ENCODE data around the gene TOMM20. TPM values are rescaled to one million over a fixed set of nuclear protein-coding genes. Genes with fewer than 3 reads are reported as not detected.

Gene TOMM20
- total RNA-seq, 1 experiment from 2014 or later, result 78.0 TPM

GRCh38 chr1:235127732-235128455, 743 bp downstream of the TOMM20 start:
- DNase-seq (ENCODE audit: low read depth in 1 of 2, low spot score in 2 of 2), result peak in 1 of 2 experiments; percentile 21
- Histone ChIP-seq H3K36me3 (peaks cover 60% of the 10 kb centered on the region), H3K27ac (peak overlapping the region; percentile 84)

GRCh38 chr1:235127203-235127602, 1.4 kb downstream of the TOMM20 start:
- Histone ChIP-seq H3K36me3 (peaks cover 61% of the 10 kb centered on the region), H3K27ac (no peak overlapping the region), H3K4me1 (replicated peaks) (peaks cover 14% of the 10 kb centered on the region), H3K27me3 (replicated peaks) (no peaks in the 10 kb centered on the region), H3K9me3 (replicated peaks) (no peaks in the 10 kb centered on the region), H3K4me3 (peak overlapping the region; percentile 83)
- no peak for DNase-seq (ENCODE audit: low read depth in 1 of 2, low spot score in 2 of 2)

More at GRCh38 chr1:235127732-235128455, 743 bp downstream of the TOMM20 start:
- Histone ChIP-seq H3K4me1 (replicated peaks) (peaks cover 14% of the 10 kb centered on the region), H3K9me3 (replicated peaks) (no peaks in the 10 kb centered on the region), H3K27me3 (replicated peaks) (no peaks in the 10 kb centered on the region), H3K4me3 (peak overlapping the region; percentile 83)

GRCh38 chr1:235124665-235125064, 4.0 kb downstream of the TOMM20 start:
- no peaks in the 10 kb centered on the region for H3K27me3 ChIP-seq (replicated peaks)
- DNase-seq (ENCODE audit: low read depth in 1 of 2, low spot score in 2 of 2), result no peak
- no peaks in the 10 kb centered on the region for H3K9me3 ChIP-seq (replicated peaks)
- no peak overlapping the region for H3K4me3 ChIP-seq
- H3K27ac ChIP-seq, result no peak overlapping the region
- peaks cover 75% of the 10 kb centered on the region for H3K36me3 ChIP-seq
- peaks cover 14% of the 10 kb centered on the region for H3K4me1 ChIP-seq (replicated peaks)

GRCh38 chr1:235124111-235124510, 4.5 kb downstream of the TOMM20 start:
- Histone ChIP-seq H3K36me3 (peaks cover 80% of the 10 kb centered on the region), H3K4me1 (replicated peaks) (peaks cover 12% of the 10 kb centered on the region), H3K4me3 (no peak overlapping the region), H3K9me3 (replicated peaks) (no peaks in the 10 kb centered on the region), H3K27me3 (replicated peaks) (no peaks in the 10 kb centered on the region), H3K27ac (no peak overlapping the region)
- DNase-seq (ENCODE audit: low read depth in 1 of 2, low spot score in 2 of 2), result no peak

- no peak overlapping the region for H3K4me3 ChIP-seq
- peaks cover 9% of the 10 kb centered on the region for H3K4me1 ChIP-seq (replicated peaks)
- no peak for DNase-seq (ENCODE audit: low read depth in 1 of 2, low spot score in 2 of 2)
- no peaks in the 10 kb centered on the region for H3K9me3 ChIP-seq (replicated peaks)
- H3K27ac ChIP-seq, result no peak overlapping the region
- H3K27me3 ChIP-seq (replicated peaks), result no peaks in the 10 kb centered on the region
- peaks cover 90% of the 10 kb centered on the region for H3K36me3 ChIP-seq
Measured at GRCh38 chr1:235122348-235122747, 6.3 kb downstream of the TOMM20 start.

GRCh38 chr1:235113183-235113917, 15.3 kb downstream of the TOMM20 start:
- Histone ChIP-seq H3K9me3 (replicated peaks) (no peaks in the 10 kb centered on the region; the same call in 1 of the 2 replicates), H3K4me3 (no peak overlapping the region), H3K27me3 (replicated peaks) (no peaks in the 10 kb centered on the region), H3K27ac (no peak overlapping the region), H3K4me1 (replicated peaks) (no peaks in the 10 kb centered on the region), H3K36me3 (peaks cover 88% of the 10 kb centered on the region)
- no peak for DNase-seq (ENCODE audit: low read depth in 1 of 2, low spot score in 2 of 2)

- Histone ChIP-seq H3K36me3 (peaks cover 87% of the 10 kb centered on the region), H3K27me3 (replicated peaks) (no peaks in the 10 kb centered on the region), H3K27ac (no peak overlapping the region), H3K9me3 (replicated peaks) (no peaks in the 10 kb centered on the region; the same call in 1 of the 2 replicates), H3K4me1 (replicated peaks) (no peaks in the 10 kb centered on the region), H3K4me3 (no peak overlapping the region)
- DNase-seq (ENCODE audit: low read depth in 1 of 2, low spot score in 2 of 2), result no peak
Measured at GRCh38 chr1:235112297-235113182, 16.1 kb downstream of the TOMM20 start.

GRCh38 chr1:235111107-235111506, 17.5 kb downstream of the TOMM20 start:
- Histone ChIP-seq H3K4me3 (no peak overlapping the region), H3K27ac (no peak overlapping the region), H3K9me3 (replicated peaks) (no peaks in the 10 kb centered on the region; the same call in 1 of the 2 replicates), H3K27me3 (replicated peaks) (no peaks in the 10 kb centered on the region), H3K36me3 (peaks cover 93% of the 10 kb centered on the region), H3K4me1 (replicated peaks) (no peaks in the 10 kb centered on the region)
- DNase-seq (ENCODE audit: low read depth in 1 of 2, low spot score in 2 of 2), result no peak

- Histone ChIP-seq H3K9me3 (replicated peaks) (no peaks in the 10 kb centered on the region; the same call in 1 of the 2 replicates), H3K27ac (no peak overlapping the region), H3K4me1 (replicated peaks) (peaks cover 8% of the 10 kb centered on the region), H3K36me3 (peaks cover 73% of the 10 kb centered on the region), H3K4me3 (no peak overlapping the region), H3K27me3 (replicated peaks) (no peaks in the 10 kb centered on the region)
- peak in 1 of 2 experiments; percentile 17 for DNase-seq (ENCODE audit: low read depth in 1 of 2, low spot score in 2 of 2)
Measured at GRCh38 chr1:235108876-235109275, 19.8 kb downstream of the TOMM20 start.

- no peak overlapping the region for H3K4me3 ChIP-seq
- H3K27me3 ChIP-seq (replicated peaks), result no peaks in the 10 kb centered on the region
- H3K9me3 ChIP-seq (replicated peaks), result no peaks in the 10 kb centered on the region; the same call in 1 of the 2 replicates
- peak in 1 of 2 experiments; percentile 18 for DNase-seq (ENCODE audit: low read depth in 1 of 2, low spot score in 2 of 2)
- peaks cover 66% of the 10 kb centered on the region for H3K36me3 ChIP-seq
- H3K27ac ChIP-seq, result no peak overlapping the region
- H3K4me1 ChIP-seq (replicated peaks), result peaks cover 8% of the 10 kb centered on the region
Measured at GRCh38 chr1:235108185-235108593, 20.4 kb downstream of the TOMM20 start.

- no peak overlapping the region for H3K27ac ChIP-seq
- H3K9me3 ChIP-seq (replicated peaks), result no peaks in the 10 kb centered on the region; the same call in 1 of the 2 replicates
- H3K4me3 ChIP-seq, result no peak overlapping the region
- H3K4me1 ChIP-seq (replicated peaks), result peaks cover 8% of the 10 kb centered on the region
- H3K36me3 ChIP-seq, result peaks cover 60% of the 10 kb centered on the region
- H3K27me3 ChIP-seq (replicated peaks), result no peaks in the 10 kb centered on the region
- peak in 1 of 2 experiments; percentile 28 for DNase-seq (ENCODE audit: low read depth in 1 of 2, low spot score in 2 of 2)
Measured at GRCh38 chr1:235107368-235108184, 21.1 kb downstream of the TOMM20 start.

GRCh38 chr1:235106457-235106856, 22.2 kb downstream of the TOMM20 start:
- no peaks in the 10 kb centered on the region for H3K27me3 ChIP-seq (replicated peaks)
- H3K4me3 ChIP-seq, result no peak overlapping the region
- H3K36me3 ChIP-seq, result peaks cover 51% of the 10 kb centered on the region
- DNase-seq (ENCODE audit: low read depth in 1 of 2, low spot score in 2 of 2), result no peak
- peaks cover 8% of the 10 kb centered on the region for H3K4me1 ChIP-seq (replicated peaks)
- no peaks in the 10 kb centered on the region; the same call in 1 of the 2 replicates for H3K9me3 ChIP-seq (replicated peaks)
- no peak overlapping the region for H3K27ac ChIP-seq
